ENCODE data around the gene FAR1.

The FAR1 gene

GRCh38 chr11:13769188-13769587 is 100.7 kb downstream of the FAR1 start:
- ChIA-PET POLR2A (no interaction called here), CTCF (interaction anchor here (0.5 kb wide), 1 partner anchor 428 kb away, joined by 6 read pairs; no protein-coding TSS in a partner anchor)

GRCh38 chr11:13771151-13771550 is 102.7 kb downstream of the FAR1 start:
- TF ChIP-seq BHLHE40 (IDR thresholded peaks at IDR 0.05; ENCODE audit: borderline replicate concordance): no peak
- TF ChIP-seq FOXM1 (IDR thresholded peaks at IDR 0.05; ENCODE audit: borderline replicate concordance): no peak
- no peak for TF ChIP-seq ARNT (IDR thresholded peaks at IDR 0.05)
- no peak for TF ChIP-seq NFRKB (IDR thresholded peaks at IDR 0.05)
- TF ChIP-seq CTBP1 (IDR thresholded peaks at IDR 0.05; ENCODE audit: borderline replicate concordance): no peak
- no peak for TF ChIP-seq ZNF384 (IDR thresholded peaks at IDR 0.05)
- TF ChIP-seq SUZ12 (IDR thresholded peaks at IDR 0.05): no peak
- no peak for TF ChIP-seq TARDBP (IDR thresholded peaks at IDR 0.05)
- TF ChIP-seq LEF1 (IDR thresholded peaks at IDR 0.05; ENCODE audit: borderline replicate concordance): no peak
- TF ChIP-seq FOXK2 (IDR thresholded peaks at IDR 0.05): no peak
- TF ChIP-seq PKNOX1 (IDR thresholded peaks at IDR 0.05): no peak
- no peak for TF ChIP-seq SP1 (IDR thresholded peaks at IDR 0.05)
- TF ChIP-seq L3MBTL2 (conservative IDR thresholded peaks at IDR 0.05): no peak
- TF ChIP-seq ELF4 (IDR thresholded peaks at IDR 0.05): no peak
- no peak for TF ChIP-seq FOXA1 (IDR thresholded peaks at IDR 0.05)
- no peak for TF ChIP-seq HDGF (IDR thresholded peaks at IDR 0.05; ENCODE audit: borderline replicate concordance)
- ChIA-PET CTCF (interaction anchor here (0.6 to 1.2 kb wide), 2 partner anchors 10 to 63 kb away, joined by 6 to 12 read pairs; no protein-coding TSS in a partner anchor), POLR2A (no interaction called here)
- DNase-seq (ENCODE audit: extremely low spot score): no peak

More at GRCh38 chr11:13769188-13769587, 100.7 kb downstream of the FAR1 start:
- DNase-seq (ENCODE audit: extremely low spot score): no peak
- TF ChIP-seq NFRKB (IDR thresholded peaks at IDR 0.05) (no peak), PKNOX1 (IDR thresholded peaks at IDR 0.05) (no peak), SP1 (IDR thresholded peaks at IDR 0.05) (no peak)

GRCh38 chr11:13772223-13773046 is 104.0 kb downstream of the FAR1 start:
- DNase-seq (ENCODE audit: extremely low spot score): peak; percentile 54
- POLR2A ChIA-PET: no interaction called here
- CTCF ChIA-PET: interaction anchor here (0.6 to 1.4 kb wide), 13 partner anchors 12 to 478 kb away, joined by 3 to 7 read pairs (median 4); no protein-coding TSS in a partner anchor
- TF ChIP-seq L3MBTL2 (conservative IDR thresholded peaks at IDR 0.05): no peak
- no peak for TF ChIP-seq SUZ12 (IDR thresholded peaks at IDR 0.05)
- TF ChIP-seq CTBP1 (IDR thresholded peaks at IDR 0.05; ENCODE audit: borderline replicate concordance): no peak
- TF ChIP-seq NFRKB (IDR thresholded peaks at IDR 0.05): no peak
- TF ChIP-seq ARNT (IDR thresholded peaks at IDR 0.05): no peak
- TF ChIP-seq HDGF (IDR thresholded peaks at IDR 0.05; ENCODE audit: borderline replicate concordance): no peak
- no peak for TF ChIP-seq SP1 (IDR thresholded peaks at IDR 0.05)
- no peak for TF ChIP-seq FOXM1 (IDR thresholded peaks at IDR 0.05; ENCODE audit: borderline replicate concordance)
- TF ChIP-seq FOXA1 (IDR thresholded peaks at IDR 0.05): no peak
- TF ChIP-seq BHLHE40 (IDR thresholded peaks at IDR 0.05; ENCODE audit: borderline replicate concordance): no peak

- no peak for TF ChIP-seq HDGF (IDR thresholded peaks at IDR 0.05; ENCODE audit: borderline replicate concordance)
- no peak for TF ChIP-seq TARDBP (IDR thresholded peaks at IDR 0.05)
- no peak for TF ChIP-seq ARNT (IDR thresholded peaks at IDR 0.05)
- TF ChIP-seq ELF4 (IDR thresholded peaks at IDR 0.05): no peak
- no peak for TF ChIP-seq SUZ12 (IDR thresholded peaks at IDR 0.05)
- ChIA-PET CTCF (no interaction called here), POLR2A (no interaction called here)
- DNase-seq (ENCODE audit: extremely low spot score): no peak
Measured at GRCh38 chr11:13775471-13775870, 107.0 kb downstream of the FAR1 start.

- ChIA-PET POLR2A (no interaction called here), CTCF (no interaction called here)
- DNase-seq (ENCODE audit: extremely low spot score): no peak
- no peak for TF ChIP-seq TARDBP (IDR thresholded peaks at IDR 0.05)
- no peak for TF ChIP-seq L3MBTL2 (conservative IDR thresholded peaks at IDR 0.05)
- TF ChIP-seq HDGF (IDR thresholded peaks at IDR 0.05; ENCODE audit: borderline replicate concordance): no peak
- TF ChIP-seq FOXA1 (IDR thresholded peaks at IDR 0.05): no peak
- no peak for TF ChIP-seq ELF4 (IDR thresholded peaks at IDR 0.05)
- no peak for TF ChIP-seq FOXK2 (IDR thresholded peaks at IDR 0.05)
Measured at GRCh38 chr11:13776134-13776815, 107.8 kb downstream of the FAR1 start.

- ChIA-PET POLR2A (no interaction called here), CTCF (no interaction called here)
- TF ChIP-seq ELF4 (IDR thresholded peaks at IDR 0.05): no peak
- no peak for TF ChIP-seq ZNF384 (IDR thresholded peaks at IDR 0.05)
- no peak for TF ChIP-seq CTBP1 (IDR thresholded peaks at IDR 0.05; ENCODE audit: borderline replicate concordance)
- TF ChIP-seq BHLHE40 (IDR thresholded peaks at IDR 0.05; ENCODE audit: borderline replicate concordance): no peak
- no peak for TF ChIP-seq NFRKB (IDR thresholded peaks at IDR 0.05)
- no peak for TF ChIP-seq L3MBTL2 (conservative IDR thresholded peaks at IDR 0.05)
- no peak for TF ChIP-seq FOXK2 (IDR thresholded peaks at IDR 0.05)
- TF ChIP-seq LEF1 (IDR thresholded peaks at IDR 0.05; ENCODE audit: borderline replicate concordance): no peak
- no peak for TF ChIP-seq SUZ12 (IDR thresholded peaks at IDR 0.05)
- no peak for TF ChIP-seq TARDBP (IDR thresholded peaks at IDR 0.05)
- TF ChIP-seq SP1 (IDR thresholded peaks at IDR 0.05): no peak
- TF ChIP-seq FOXM1 (IDR thresholded peaks at IDR 0.05; ENCODE audit: borderline replicate concordance): no peak
- no peak for TF ChIP-seq FOXA1 (IDR thresholded peaks at IDR 0.05)
- no peak for TF ChIP-seq PKNOX1 (IDR thresholded peaks at IDR 0.05)
- TF ChIP-seq HDGF (IDR thresholded peaks at IDR 0.05; ENCODE audit: borderline replicate concordance): no peak
- TF ChIP-seq ARNT (IDR thresholded peaks at IDR 0.05): no peak
- DNase-seq (ENCODE audit: extremely low spot score): no peak
Measured at GRCh38 chr11:13777341-13777985, 109.0 kb downstream of the FAR1 start.

Measured in HEK293T (cell line).